ENCODE results near the gene CFAP54.

- TF ChIP-seq CTCF (IDR thresholded peaks at IDR 0.05) = no peak
- TF ChIP-seq POLR2A (IDR thresholded peaks at IDR 0.05) = no peak
Measured at GRCh38 chr12:96482086-96482485, 7.3 kb upstream of the CFAP54 start.

Measured in esophagus squamous epithelium (tissue), 4 donors.